RWPE1 (cell line): ENCODE results near the gene DENND5B.

ENCODE experiments used
- CTCF ChIA-PET: fragments of 350-600 bp; sonication (Branson Sonifier 250); formaldehyde crosslinking; extraction: SDS; loops from one replicate; lab custom pipeline; 2021; lab: Yijun Ruan, JAX
- POLR2A ChIA-PET: fragments of 400-600 bp; formaldehyde crosslinking; extraction: SDS; loops from one replicate; lab custom pipeline; 2020; ENCODE audit warnings: antibody characterized with exemption; ENCODE audit not compliant: low non-redundant PET; lab: Yijun Ruan, JAX
- DNase-seq: peaks from one replicate; pipeline ENCODE4 v3.0.0; 2012; ENCODE audit warnings: low spot score
- H3K27ac ChIP-seq: fragments of 450-650 bp; 2 replicates; pipeline ENCODE4 v1.5.1; 2017
- TF ChIP-seq, protein P1 (sequence below): fragments of 450-650 bp; conservative IDR thresholded peaks from 2 replicates; pipeline ENCODE4 v1.5.1; 2017; ENCODE audit warnings: low read depth, mild to moderate bottlenecking

The DENND5B gene

DNA sequence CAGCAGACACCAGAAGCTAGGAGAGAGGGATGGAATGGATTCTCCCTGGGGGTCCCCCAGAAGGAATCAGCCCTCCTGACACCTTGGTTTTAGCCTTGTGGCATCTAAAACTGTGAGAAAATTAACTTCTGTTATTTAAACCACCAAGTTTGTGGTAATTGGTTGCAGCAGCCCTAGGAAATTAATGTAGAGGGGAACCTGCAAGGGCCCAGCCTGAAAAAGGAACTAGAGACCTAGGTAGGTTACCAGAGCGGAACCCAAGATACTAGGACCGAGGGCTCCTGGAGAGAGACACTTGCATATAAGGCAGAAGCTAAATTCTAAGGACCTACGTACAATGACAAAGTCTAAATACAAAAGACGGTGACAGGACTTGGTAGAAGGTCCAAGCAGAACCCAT, 8.1 kb upstream of the DENND5B start:
- POLR2A ChIA-PET, result no interaction called here
- DNase-seq, result no peak
- CTCF ChIA-PET, result no interaction called here
- no peak overlapping the region for H3K27ac ChIP-seq
- TF ChIP-seq, protein P1, sequence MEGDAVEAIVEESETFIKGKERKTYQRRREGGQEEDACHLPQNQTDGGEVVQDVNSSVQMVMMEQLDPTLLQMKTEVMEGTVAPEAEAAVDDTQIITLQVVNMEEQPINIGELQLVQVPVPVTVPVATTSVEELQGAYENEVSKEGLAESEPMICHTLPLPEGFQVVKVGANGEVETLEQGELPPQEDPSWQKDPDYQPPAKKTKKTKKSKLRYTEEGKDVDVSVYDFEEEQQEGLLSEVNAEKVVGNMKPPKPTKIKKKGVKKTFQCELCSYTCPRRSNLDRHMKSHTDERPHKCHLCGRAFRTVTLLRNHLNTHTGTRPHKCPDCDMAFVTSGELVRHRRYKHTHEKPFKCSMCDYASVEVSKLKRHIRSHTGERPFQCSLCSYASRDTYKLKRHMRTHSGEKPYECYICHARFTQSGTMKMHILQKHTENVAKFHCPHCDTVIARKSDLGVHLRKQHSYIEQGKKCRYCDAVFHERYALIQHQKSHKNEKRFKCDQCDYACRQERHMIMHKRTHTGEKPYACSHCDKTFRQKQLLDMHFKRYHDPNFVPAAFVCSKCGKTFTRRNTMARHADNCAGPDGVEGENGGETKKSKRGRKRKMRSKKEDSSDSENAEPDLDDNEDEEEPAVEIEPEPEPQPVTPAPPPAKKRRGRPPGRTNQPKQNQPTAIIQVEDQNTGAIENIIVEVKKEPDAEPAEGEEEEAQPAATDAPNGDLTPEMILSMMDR, result no peak

DNA sequence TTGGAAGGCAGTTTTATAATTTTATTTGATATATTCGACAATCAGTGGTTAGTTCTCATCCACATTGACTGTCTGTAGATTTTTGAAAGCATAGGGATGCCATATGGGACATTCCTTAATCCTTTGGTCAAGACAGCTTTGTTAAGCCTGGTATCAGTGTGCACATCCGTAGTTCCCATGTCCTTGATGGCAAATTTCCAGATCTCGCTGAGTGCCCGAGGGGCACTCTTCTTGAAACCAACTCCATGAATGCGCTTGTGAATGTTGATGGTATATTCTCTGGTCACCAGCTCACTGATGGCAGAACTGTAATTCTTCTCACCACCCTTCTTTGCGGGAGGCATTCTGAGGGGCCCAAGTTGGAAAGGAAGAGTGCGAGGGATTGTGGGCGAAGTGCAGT, 6.1 kb upstream of the DENND5B start:
- no peak for DNase-seq
- ChIA-PET POLR2A (no interaction called here), CTCF (no interaction called here)
- TF ChIP-seq, protein P1, result no peak
- no peak overlapping the region for H3K27ac ChIP-seq

DNA sequence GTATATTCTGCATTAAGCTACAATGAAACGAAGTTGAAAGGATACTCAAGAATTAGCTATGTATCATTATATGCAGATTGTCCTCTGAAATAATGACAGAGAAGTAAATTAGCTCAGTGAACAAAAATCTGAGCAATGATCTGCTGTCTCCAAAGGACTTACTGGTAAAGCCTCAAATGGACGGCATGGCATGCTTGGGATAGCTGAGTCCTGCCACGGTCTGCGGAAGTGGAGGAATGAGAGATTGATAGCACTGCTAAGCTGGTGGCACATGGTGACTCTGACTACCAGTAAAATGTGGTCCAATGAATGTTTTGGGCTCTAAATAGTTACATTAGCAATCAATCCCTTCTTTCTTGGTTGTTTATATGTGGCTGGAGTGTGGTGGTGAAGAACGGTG, 3.7 kb upstream of the DENND5B start:
- ChIA-PET CTCF (interaction anchor here (0.6 to 0.8 kb wide), 2 partner anchors 20 to 191 kb away, joined by 3 read pairs; no protein-coding TSS in a partner anchor), POLR2A (no interaction called here)
- TF ChIP-seq, protein P1, result no peak
- no peak overlapping the region for H3K27ac ChIP-seq
- DNase-seq, result no peak

DNA sequence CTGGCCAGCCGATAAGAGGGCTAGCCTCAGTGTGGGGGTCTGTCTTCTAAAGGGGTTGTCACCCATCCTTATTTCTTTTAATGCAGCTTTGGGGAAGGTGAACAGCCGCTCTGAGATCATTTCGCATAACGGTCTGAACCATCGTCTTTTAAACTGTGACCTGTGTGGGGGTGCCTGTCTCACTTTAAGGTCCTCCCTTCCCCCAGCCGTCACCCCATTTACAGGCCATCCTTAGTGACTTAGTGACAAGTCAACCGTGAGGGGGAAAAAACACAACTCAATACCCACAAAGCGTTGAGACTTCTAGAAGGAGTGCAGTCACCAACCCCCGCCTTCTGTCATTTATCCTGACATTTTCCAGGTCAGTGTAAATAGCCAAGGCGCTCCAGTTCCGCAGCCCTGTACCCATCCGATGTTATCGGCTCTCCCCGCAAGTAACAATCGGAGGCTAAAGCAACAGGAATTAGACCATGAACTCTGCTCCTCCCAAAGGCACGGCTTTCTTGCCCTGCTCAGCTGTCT, 505 bp upstream of the DENND5B start:
- peak overlapping the region; percentile 88 for H3K27ac ChIP-seq
- peak; percentile 6 for DNase-seq
- POLR2A ChIA-PET, result no interaction called here
- CTCF ChIA-PET, result interaction anchor here (0.5 kb wide), 1 partner anchor 225 kb away, joined by 3 read pairs; no protein-coding TSS in a partner anchor
- TF ChIP-seq, protein P1, result no peak

DNA sequence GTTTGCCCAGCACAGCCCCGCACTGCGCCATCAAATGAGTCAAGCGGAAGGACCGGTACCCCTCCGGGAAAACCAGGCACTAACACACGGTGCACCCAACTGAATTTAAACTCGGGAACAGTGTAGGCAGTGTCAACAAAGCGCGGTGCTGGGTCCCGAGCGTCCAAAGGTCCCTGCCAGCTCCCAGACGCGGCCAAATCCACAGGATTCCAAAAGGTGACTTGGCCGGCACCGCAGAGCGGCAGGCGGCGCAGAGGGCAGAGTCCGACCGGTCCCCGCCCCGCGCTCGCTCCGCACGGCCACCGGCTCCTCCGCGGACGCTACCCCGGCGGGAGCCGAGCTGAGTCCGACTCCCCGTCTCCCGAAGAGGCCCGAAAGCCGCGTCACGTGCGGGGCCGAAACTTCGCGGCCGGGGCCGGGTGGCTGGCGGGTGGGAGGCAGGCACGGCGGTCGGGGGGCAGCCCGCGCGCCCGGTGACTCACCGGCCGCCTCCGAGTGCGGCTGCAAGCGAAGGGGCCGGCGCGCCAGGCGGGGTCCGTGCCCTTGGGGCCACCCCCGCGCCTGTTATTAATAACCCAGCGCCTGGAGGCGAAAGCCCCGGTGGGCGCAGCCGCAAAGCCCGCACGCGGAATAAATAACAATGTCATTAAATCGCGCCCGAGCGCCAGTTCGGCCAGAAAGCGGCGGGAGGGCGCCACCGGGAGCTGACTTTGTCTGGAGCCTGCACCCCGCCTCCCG, 863 bp downstream of the DENND5B start:
- POLR2A ChIA-PET, result interaction anchor here (0.6 kb wide), 1 partner anchor 181 kb away, joined by 3 read pairs; no protein-coding TSS in a partner anchor
- TF ChIP-seq, protein P1, result no peak
- DNase-seq, result peak; percentile 34
- CTCF ChIA-PET, result interaction anchor here (0.6 to 1.1 kb wide), 3 partner anchors 86 to 722 kb away, joined by 3 to 8 read pairs (median 3); no protein-coding TSS in a partner anchor
- peak overlapping the region; percentile 88 for H3K27ac ChIP-seq

DNA sequence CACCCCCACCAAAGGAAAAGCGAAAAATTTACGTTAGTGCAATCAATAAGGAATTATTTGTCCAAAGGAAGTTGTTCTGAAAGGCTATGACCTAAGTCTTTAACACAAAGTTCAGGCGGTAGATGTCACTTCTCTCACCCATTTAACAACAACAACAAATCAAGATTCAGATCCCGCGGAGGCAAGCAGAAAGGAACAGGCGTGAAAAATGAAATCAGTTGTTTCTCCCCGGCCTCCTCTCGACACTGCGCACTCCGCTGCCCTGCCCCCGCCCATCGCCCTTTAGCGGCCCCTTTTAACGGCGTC, 1.4 kb downstream of the DENND5B start:
- ChIA-PET POLR2A (interaction anchor here (0.6 kb wide), 1 partner anchor 180 kb away, joined by 3 read pairs; no protein-coding TSS in a partner anchor), CTCF (interaction anchor here (0.7 to 1.1 kb wide), 2 partner anchors 86 to 186 kb away, joined by 3 to 8 read pairs; no protein-coding TSS in a partner anchor)
- peak overlapping the region; percentile 88 for H3K27ac ChIP-seq
- peak; percentile 50 for DNase-seq
- TF ChIP-seq, protein P1, result no peak
